Mesendoderm (in vitro differentiated cells): ENCODE measurements around the gene GNG2.
A peak's percentile ranks its signal among the peaks of the same experiment; 100 is the strongest.

Source experiments
- DNase-seq: peaks from one replicate; pipeline ENCODE4 v3.0.0; 2013
- H2AK5ac ChIP-seq: 2 replicates; pipeline ENCODE4 v1.6.1; 2013; ENCODE audit warnings: low read length, inconsistent platforms
- H2BK120ac ChIP-seq: 2 replicates; pipeline ENCODE4 v1.6.1; 2013; ENCODE audit warnings: low read depth, mild to moderate bottlenecking, low read length, moderate library complexity, mixed read lengths
- H2BK15ac ChIP-seq: replicated peaks from 2 replicates; pipeline ENCODE4 v1.6.1; 2013; ENCODE audit warnings: low read depth, mild to moderate bottlenecking, moderate library complexity
- H2BK5ac ChIP-seq: 2 replicates; pipeline ENCODE4 v1.6.1; 2013; ENCODE audit warnings: low read length, inconsistent platforms
- H3K18ac ChIP-seq: 2 replicates; pipeline ENCODE4 v1.6.1; 2013; ENCODE audit warnings: mild to moderate bottlenecking, low read length, mixed read lengths
- H3K23ac ChIP-seq: one replicate; pipeline ENCODE4 v1.6.1; 2013; ENCODE audit warnings: low read length
- H3K27ac ChIP-seq: 2 replicates; pipeline ENCODE4 v1.5.1; 2013; ENCODE audit warnings: low read depth, mild to moderate bottlenecking, inconsistent platforms, low read length, moderate library complexity
- H3K27me3 ChIP-seq: 2 replicates; pipeline ENCODE4 v1.6.1; 2013; ENCODE audit warnings: low read length, control low read depth, mild to moderate bottlenecking, inconsistent platforms; ENCODE audit not compliant: insufficient read depth, poor library complexity
- H3K36me3 ChIP-seq: 2 replicates; pipeline ENCODE4 v1.6.1; 2013; ENCODE audit warnings: low read length, inconsistent platforms; ENCODE audit not compliant: control insufficient read depth, insufficient read depth
- H3K4ac ChIP-seq: one replicate; pipeline ENCODE4 v1.6.1; 2013; ENCODE audit warnings: low read depth, mild to moderate bottlenecking, low read length, moderate library complexity
- H3K4me1 ChIP-seq: 2 replicates; pipeline ENCODE4 v1.6.1; 2013; ENCODE audit warnings: low read depth, low read length, inconsistent platforms; ENCODE audit not compliant: control insufficient read depth
- H3K4me2 ChIP-seq: 2 replicates; pipeline ENCODE4 v1.6.1; 2013; ENCODE audit warnings: low read length
- H3K4me3 ChIP-seq: 2 replicates; pipeline ENCODE4 v1.5.1; 2013; ENCODE audit warnings: mild to moderate bottlenecking, low read length
- H3K56ac ChIP-seq: one replicate; pipeline ENCODE4 v1.6.1; 2013; ENCODE audit warnings: low read length
- H3K79me1 ChIP-seq: 2 replicates; pipeline ENCODE4 v1.6.1; 2013; ENCODE audit warnings: low read length, inconsistent platforms
- H3K79me2 ChIP-seq: 2 replicates; pipeline ENCODE4 v1.6.1; 2013; ENCODE audit warnings: mild to moderate bottlenecking, low read length; ENCODE audit not compliant: control insufficient read depth, insufficient read depth
- H3K9ac ChIP-seq: 2 replicates; pipeline ENCODE4 v1.6.1; 2013; ENCODE audit warnings: low read length, inconsistent platforms
- H4K5ac ChIP-seq: one replicate; pipeline ENCODE4 v1.6.1; 2013; ENCODE audit warnings: low read length
- H4K8ac ChIP-seq: one replicate; pipeline ENCODE4 v1.6.1; 2013; ENCODE audit warnings: low read depth, mild to moderate bottlenecking, control low read depth, low read length, moderate library complexity
- WGBS: extraction: QIAGEN DNeasy Blood & Tissue Kit; methylation state at CpG from one replicate; pipeline ENCODE4 v1.1.7; 2013; ENCODE audit warnings: low lambda C conversion rate, missing lambda C conversion rate; ENCODE audit not compliant: insufficient coverage; ENCODE audit errors: extremely low coverage; 5-methylcytosine and 5-hydroxymethylcytosine counted together

GNG2 gene

GRCh38 chr14:51873221-51873893, 12.9 kb downstream of the GNG2 start:
- Histone ChIP-seq H3K27me3 (no peaks in the 10 kb centered on the region), H3K9ac (no peak overlapping the region), H3K79me2 (no peaks in the 10 kb centered on the region), H4K5ac (no peak overlapping the region), H2BK5ac (no peak overlapping the region), H2BK15ac (no peak overlapping the region), H3K23ac (no peak overlapping the region), H2BK120ac (no peak overlapping the region), H3K4ac (no peak overlapping the region), H3K4me1 (no peaks in the 10 kb centered on the region), H3K79me1 (no peaks in the 10 kb centered on the region), H3K27ac (no peak overlapping the region), H3K36me3 (no peaks in the 10 kb centered on the region), H3K4me3 (no peak overlapping the region), H3K4me2 (no peak overlapping the region), H3K18ac (no peak overlapping the region), H2AK5ac (no peak overlapping the region), H3K56ac (no peak overlapping the region), H4K8ac (no peak overlapping the region)
- no CpG with 5 or more reads among the region's 2 CpGs for WGBS
- DNase-seq = peak; percentile 10

DNA sequence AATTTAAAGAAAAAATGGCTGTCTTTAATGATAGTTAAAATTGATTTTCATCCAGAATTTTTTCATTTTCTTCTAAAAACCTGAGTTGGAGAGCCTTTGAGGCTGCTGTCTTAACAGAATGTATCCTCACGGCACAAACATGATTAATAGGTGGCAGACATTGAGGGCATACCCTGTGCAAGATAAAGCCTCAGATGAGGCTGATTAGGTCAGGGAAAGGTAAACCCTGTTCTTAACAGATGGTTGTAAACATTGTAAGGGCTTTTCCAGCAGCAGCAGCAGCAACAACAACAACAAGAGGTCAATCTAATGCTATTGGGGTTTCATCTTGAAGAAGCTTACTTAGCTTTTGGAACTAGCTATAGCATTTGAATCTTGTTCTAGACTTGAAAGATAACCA, 17.4 kb downstream of the GNG2 start:
- Histone ChIP-seq H3K4ac (no peak overlapping the region), H3K36me3 (no peaks in the 10 kb centered on the region), H2BK120ac (no peak overlapping the region), H3K4me1 (no peaks in the 10 kb centered on the region), H3K9ac (no peak overlapping the region), H3K27me3 (no peaks in the 10 kb centered on the region), H3K27ac (no peak overlapping the region), H2AK5ac (no peak overlapping the region), H4K5ac (no peak overlapping the region), H2BK5ac (no peak overlapping the region), H3K79me2 (no peaks in the 10 kb centered on the region), H3K4me3 (no peak overlapping the region), H2BK15ac (no peak overlapping the region), H3K4me2 (no peak overlapping the region), H3K79me1 (no peaks in the 10 kb centered on the region), H3K56ac (no peak overlapping the region), H3K23ac (no peak overlapping the region), H4K8ac (peak overlapping the region; percentile 39), H3K18ac (no peak overlapping the region)
- WGBS = no CpG with 5 or more reads among the region's 1 CpG
- DNase-seq = peak; percentile 23

GRCh38 chr14:51879170-51879569, 18.8 kb downstream of the GNG2 start:
- H2BK15ac ChIP-seq = no peak overlapping the region
- H3K4me2 ChIP-seq = no peak overlapping the region
- no peak overlapping the region for H3K18ac ChIP-seq
- no CpG with 5 or more reads among the region's 1 CpG for WGBS
- no peak overlapping the region for H3K56ac ChIP-seq
- H3K36me3 ChIP-seq = no peaks in the 10 kb centered on the region
- H4K5ac ChIP-seq = no peak overlapping the region
- H3K4me3 ChIP-seq = no peak overlapping the region
- no peak for DNase-seq
- no peaks in the 10 kb centered on the region for H3K79me2 ChIP-seq
- no peak overlapping the region for H2BK120ac ChIP-seq
- H3K4ac ChIP-seq = no peak overlapping the region
- H3K79me1 ChIP-seq = no peaks in the 10 kb centered on the region
- H2AK5ac ChIP-seq = no peak overlapping the region
- no peak overlapping the region for H3K23ac ChIP-seq
- H3K9ac ChIP-seq = no peak overlapping the region
- no peaks in the 10 kb centered on the region for H3K27me3 ChIP-seq
- no peak overlapping the region for H4K8ac ChIP-seq
- H3K27ac ChIP-seq = no peak overlapping the region
- no peak overlapping the region for H2BK5ac ChIP-seq
- no peaks in the 10 kb centered on the region for H3K4me1 ChIP-seq

DNA sequence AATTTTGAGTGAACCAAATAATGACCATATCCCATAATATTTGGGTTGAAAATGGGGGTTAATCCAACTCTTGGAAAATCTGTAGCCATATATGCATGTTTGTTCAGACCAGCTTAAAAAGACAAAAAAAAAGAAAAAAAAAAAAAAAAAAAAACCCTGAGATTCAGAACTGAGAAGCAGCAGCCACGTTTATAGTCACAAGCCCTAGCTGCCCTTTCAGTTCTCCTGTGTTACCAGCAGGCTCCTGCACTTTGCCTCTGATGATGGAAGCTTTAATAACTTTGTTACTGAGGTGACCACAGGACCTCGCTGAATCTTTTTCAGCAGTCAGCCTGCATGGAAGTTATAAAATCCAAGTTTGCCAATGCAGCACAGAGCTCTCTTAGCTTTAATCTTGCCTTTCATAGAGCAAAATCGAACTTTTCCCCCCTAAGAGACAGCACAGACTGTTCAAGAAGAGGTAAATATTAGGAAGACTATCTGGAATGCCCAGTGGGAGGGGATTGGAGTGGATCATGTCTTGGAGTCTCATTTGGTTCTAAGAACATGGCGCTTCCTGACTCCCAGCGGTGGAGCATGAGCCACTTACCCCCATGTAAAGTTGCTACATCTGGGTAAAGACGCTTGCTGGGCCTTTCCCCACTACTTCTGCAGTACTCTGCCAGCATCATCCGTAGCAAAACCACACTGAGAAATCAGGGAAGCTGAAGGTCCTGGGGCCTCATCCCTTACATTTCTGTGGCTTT, 20.6 kb downstream of the GNG2 start:
- H3K4me2 ChIP-seq = no peak overlapping the region
- no peak overlapping the region for H2AK5ac ChIP-seq
- H3K27me3 ChIP-seq = no peaks in the 10 kb centered on the region
- H2BK15ac ChIP-seq = no peak overlapping the region
- no peak overlapping the region for H3K23ac ChIP-seq
- H3K4ac ChIP-seq = no peak overlapping the region
- H3K4me3 ChIP-seq = no peak overlapping the region
- H2BK120ac ChIP-seq = no peak overlapping the region
- H3K18ac ChIP-seq = no peak overlapping the region
- no peaks in the 10 kb centered on the region for H3K79me1 ChIP-seq
- no peak overlapping the region for H3K56ac ChIP-seq
- H3K79me2 ChIP-seq = no peaks in the 10 kb centered on the region
- H3K9ac ChIP-seq = no peak overlapping the region
- no peak overlapping the region for H3K27ac ChIP-seq
- H4K8ac ChIP-seq = no peak overlapping the region
- no peaks in the 10 kb centered on the region for H3K36me3 ChIP-seq
- no peak overlapping the region for H4K5ac ChIP-seq
- no peaks in the 10 kb centered on the region for H3K4me1 ChIP-seq
- WGBS = no CpG with 5 or more reads among the region's 7 CpGs
- no peak for DNase-seq
- H2BK5ac ChIP-seq = no peak overlapping the region

- H3K79me2 ChIP-seq = no peaks in the 10 kb centered on the region
- no peaks in the 10 kb centered on the region for H3K36me3 ChIP-seq
- no peak overlapping the region for H4K5ac ChIP-seq
- no peak overlapping the region for H3K4me2 ChIP-seq
- no peaks in the 10 kb centered on the region for H3K4me1 ChIP-seq
- no peak for DNase-seq
- no peak overlapping the region for H3K4ac ChIP-seq
- H2BK5ac ChIP-seq = no peak overlapping the region
- no peak overlapping the region for H2AK5ac ChIP-seq
- H3K4me3 ChIP-seq = no peak overlapping the region
- H3K23ac ChIP-seq = no peak overlapping the region
- H3K27ac ChIP-seq = no peak overlapping the region
- no peaks in the 10 kb centered on the region for H3K27me3 ChIP-seq
- no peak overlapping the region for H4K8ac ChIP-seq
- no peak overlapping the region for H3K9ac ChIP-seq
- H3K56ac ChIP-seq = no peak overlapping the region
- no peaks in the 10 kb centered on the region for H3K79me1 ChIP-seq
- no CpG with 5 or more reads among the region's 2 CpGs for WGBS
- H2BK15ac ChIP-seq = no peak overlapping the region
- H2BK120ac ChIP-seq = no peak overlapping the region
- H3K18ac ChIP-seq = no peak overlapping the region
Observed at GRCh38 chr14:51881636-51882035, 21.2 kb downstream of the GNG2 start.
